Stimulated activated CD4-positive, alpha-beta T cell treated with anti-CD3 and anti-CD28 coated beads, TNF-alpha, amount 100 ng/mL, for 24 hours (primary cell): ENCODE data around the gene ZNF804B.

ENCODE experiments used
- DNase-seq, 3 experiments: peaks; one replicate each; pipeline ENCODE4 v3.0.0-alpha.2; 2020; ENCODE audit warnings: low read depth in 3 of 3

The ZNF804B gene

DNA sequence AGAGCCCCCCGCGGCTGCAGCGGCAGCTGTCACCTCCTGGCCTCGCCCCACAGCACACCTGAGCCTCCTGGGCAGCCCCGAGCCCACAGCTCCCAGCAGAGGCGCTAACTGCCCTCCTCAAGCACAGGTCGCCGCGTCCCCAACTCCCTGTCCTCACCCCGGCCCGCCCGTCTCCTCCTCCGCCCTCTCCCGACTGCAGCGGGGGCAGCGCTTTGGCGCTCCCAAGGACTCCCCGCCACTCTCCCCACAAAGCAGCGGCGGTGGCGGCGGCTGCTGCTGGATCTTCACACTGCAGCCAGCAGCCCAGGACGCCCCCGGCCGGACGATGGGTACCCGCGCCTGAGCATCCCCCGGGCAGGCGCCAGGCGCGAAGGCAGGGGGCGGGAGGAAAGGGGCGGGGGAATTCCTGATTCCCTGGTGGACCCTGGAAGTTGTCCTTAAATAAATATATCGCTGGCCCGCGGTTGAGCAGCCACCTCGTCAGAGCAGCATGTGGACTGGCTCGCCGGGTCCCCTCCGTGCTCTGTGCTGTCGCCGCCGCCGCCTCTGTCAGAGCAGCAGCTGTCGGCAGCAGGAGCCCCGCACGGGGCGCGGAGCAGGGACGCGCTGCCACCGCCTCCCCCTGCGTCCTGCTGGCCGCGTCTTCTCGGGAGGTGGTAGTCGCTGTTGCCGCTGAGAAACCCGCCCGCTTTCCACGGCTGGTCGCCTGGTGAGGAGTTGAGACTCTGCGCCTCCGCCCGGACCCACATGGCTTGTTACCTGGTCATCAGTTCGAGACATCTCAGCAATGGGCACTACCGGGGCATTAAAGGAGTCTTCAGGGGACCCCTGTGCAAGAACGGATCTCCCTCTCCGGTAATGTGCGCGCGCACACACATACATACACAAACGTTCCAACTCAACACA is at the start of gene ZNF804B:
Gene ZNF804B, plus strand, starts transcription at position 471 of the 906 bp plus-strand sequence. Its CDS starts 277 bp downstream, at position 748.
- no peak for DNase-seq

DNA sequence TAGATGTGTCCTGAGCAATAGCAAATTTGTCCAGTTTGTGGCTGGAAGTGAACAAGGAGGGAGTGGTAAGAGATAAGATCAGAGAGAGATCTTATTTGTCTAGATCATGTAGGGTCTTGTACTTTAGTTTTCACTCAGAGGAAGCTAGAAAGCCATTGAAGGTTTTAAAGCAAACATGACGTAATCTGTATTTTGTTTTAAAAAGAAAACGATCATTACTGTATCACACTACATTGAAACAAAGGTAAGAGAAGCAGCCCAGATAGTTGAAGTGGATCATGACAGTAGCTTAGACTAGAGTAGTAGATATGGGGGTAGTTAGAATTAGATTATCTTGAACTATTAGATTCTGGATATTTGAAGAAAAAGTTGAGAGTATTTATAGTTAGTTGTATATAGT is 23.6 kb upstream of the ZNF804B start:
- no peak for DNase-seq

GRCh38 chr7:88737632-88738031 is 21.9 kb upstream of the ZNF804B start:
- DNase-seq: no peak

GRCh38 chr7:88746126-88746525 is 13.4 kb upstream of the ZNF804B start:
- no peak for DNase-seq

- DNase-seq: no peak
These were observed 2.7 kb upstream of the ZNF804B start for GRCh38 chr7:88756802-88757201.

- DNase-seq: no peak
These were observed 2.1 kb upstream of the ZNF804B start for GRCh38 chr7:88757371-88757770.

DNA sequence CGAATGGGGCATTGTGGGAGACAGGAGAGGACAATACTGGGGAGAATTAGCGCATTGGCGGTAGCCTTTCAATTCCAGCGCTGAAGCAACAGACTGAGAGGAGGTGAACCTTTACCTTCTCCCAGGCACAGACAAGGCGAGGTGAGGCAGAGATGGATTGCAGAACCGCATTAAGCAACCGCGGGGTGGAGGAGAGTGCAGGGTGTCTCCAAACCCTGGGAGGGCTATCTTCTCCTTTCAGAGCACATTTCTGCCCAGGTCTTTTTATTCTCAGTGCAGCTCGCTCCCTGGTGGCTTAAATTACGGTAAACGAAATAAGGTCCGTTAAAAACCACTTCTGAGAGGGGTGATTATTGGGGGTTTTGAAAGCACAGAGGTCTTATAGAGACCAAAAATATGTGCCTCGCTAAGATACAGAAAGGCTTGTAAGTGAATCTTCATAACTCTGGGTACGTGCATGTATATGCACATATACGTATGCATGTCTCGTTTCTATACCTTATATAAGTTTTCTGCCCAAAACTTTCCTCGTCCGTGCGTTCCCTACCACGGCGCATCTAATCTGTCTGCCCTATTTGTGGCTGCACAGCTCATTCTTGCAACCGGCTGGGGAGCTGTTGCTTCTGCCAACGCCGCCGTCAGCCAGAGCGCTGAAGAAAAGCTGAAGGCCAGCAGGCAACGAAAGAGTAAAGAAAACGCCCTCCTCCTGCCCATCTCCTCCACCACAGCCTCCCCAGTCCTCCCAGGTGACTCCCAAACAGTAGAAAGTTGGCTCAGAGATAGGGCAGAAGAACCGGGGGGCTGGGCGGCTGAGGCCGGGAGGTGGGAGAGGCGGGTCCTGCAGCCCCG is 895 bp upstream of the ZNF804B start:
- no peak for DNase-seq

DNA sequence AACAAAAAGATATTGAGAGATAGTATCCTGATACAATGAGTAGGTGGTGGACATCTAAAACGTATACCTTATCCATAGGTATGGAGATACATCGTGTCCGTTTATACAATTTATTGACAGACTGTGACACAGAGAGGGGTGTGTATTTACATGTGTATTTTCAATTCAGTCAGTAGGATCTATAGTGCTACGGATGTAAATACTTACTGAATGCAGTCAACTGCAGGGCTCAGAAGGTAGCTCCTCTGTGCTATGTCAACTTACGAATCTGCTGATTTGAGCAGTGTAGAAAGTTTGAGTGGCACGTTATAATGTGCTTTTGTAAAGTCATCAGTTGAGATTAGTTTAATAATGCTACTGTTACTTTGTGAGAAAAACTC is 626 bp downstream of the ZNF804B start:
- no peak for DNase-seq

DNA sequence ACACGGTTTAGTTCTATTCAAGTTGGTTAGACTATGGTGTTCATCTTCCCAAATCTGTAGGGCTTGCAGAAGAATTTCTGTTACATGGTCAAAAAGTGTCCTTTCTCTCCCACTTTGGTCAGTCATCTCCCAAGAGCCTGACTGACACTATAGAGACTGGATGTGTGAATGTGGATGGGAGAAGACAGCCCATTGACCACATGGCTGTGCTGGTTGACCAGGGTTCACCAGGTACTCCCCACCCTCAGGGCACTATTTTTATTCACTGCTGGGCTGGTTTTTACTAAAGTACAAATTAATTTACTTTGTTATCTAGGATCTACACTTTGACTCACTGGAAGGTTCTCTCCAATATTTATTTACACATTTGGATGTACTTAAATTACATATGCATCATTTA is 2.3 kb downstream of the ZNF804B start:
- no peak for DNase-seq

DNA sequence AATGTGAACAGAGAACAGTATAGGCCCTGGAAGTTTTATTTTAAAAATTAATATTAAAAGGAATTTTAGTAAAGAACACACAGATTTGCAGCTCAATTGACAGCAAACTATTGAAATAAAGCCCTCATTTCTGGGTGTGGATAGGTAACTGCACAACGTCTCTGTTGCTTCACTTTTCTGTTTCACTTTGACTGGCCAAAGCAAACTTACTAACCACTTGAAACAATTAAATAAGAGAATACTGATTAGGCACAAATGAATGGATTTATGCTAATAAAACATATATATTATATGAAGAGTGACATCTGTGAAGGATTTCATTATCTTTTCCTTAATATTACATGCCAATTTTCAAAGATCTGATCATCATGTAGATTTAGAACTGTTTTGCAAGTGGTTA is 11.9 kb downstream of the ZNF804B start:
- no peak for DNase-seq

- no peak for DNase-seq
These were observed 13.3 kb downstream of the ZNF804B start for GRCh38 chr7:88772776-88773175.

- DNase-seq: no peak
These were observed 16.3 kb downstream of the ZNF804B start for GRCh38 chr7:88775838-88776237.

GRCh38 chr7:88787777-88788176 is 28.3 kb downstream of the ZNF804B start:
- no peak for DNase-seq

DNA sequence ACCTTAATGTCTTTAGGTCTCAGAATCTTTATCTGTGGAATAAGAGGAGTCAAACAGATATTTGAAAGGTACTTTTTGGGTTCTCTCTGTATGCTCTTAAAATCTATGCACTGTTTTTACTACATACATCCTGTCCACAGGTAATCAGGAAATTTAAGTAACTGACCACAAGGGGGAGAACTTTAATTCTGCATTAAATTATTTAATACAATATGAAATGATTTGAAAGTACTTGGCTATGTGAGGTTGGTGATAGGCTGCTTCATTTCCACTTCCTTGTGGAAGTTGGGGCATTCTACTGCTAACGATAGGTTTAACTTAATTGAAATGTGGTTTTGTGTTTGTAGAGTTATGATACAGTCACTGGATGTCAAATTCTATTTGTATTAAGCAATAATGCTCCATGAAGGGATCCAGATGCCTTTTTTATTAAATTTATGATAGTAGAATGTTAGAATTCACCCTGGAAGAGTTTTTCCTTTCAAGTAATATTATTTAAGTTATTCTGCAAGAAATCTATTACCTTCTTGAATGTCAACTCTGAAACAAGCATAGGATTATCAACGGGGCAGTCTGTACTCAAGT is 30.1 kb downstream of the ZNF804B start:
- no peak for DNase-seq

GRCh38 chr7:88791891-88792290 is 32.4 kb downstream of the ZNF804B start:
- DNase-seq: no peak

GRCh38 chr7:88792361-88792760 is 32.9 kb downstream of the ZNF804B start:
- no peak for DNase-seq

- no peak for DNase-seq
These were observed 36.1 kb downstream of the ZNF804B start, which contains the start of gene TEX47 for GRCh38 chr7:88795553-88795952. TSS of gene TEX47 (minus strand) at chr7:88795737. CDS start at chr7:88794942, 795 bp downstream.

- no peak for DNase-seq
These were observed 41.5 kb downstream of the ZNF804B start for GRCh38 chr7:88801046-88801445.

DNA sequence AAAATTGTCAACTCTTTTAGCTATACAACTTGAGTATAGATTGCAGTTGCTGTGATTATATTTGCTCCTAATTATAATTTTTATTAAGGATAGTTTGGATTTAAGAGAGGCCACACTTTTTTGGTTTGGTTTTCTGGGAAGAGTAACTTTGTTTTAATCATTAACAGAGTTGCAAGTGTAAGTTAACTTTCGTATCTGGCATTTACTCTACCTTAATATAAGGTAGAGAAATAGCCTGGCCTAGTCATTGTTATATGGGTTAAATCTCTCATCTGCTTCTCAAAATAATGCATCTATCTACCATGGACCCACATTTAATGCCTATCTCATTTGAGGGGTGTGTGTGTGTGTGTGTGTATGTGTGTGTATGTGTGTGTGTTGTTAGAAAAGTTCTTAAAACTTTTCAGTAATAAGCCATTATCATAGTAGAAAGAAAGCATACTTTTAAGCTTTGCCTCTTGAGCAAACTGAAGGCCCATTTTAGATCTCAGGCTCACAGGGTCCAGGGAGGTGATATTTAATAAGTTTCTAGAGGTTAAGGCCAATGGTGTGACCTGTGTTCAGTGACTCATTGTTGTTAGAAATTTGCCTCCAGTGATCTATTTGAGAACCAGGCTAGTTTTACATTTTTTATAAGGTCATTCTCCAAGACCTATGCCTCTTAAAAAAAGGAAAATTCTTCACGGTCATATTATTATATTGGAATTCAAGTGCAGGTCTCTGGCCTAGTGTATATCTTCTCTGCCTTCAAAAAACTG is 47.0 kb downstream of the ZNF804B start:
- no peak for DNase-seq

- no peak for DNase-seq
These were observed 59.1 kb downstream of the ZNF804B start for GRCh38 chr7:88818552-88818951.

- DNase-seq: no peak
These were observed 66.7 kb downstream of the ZNF804B start for GRCh38 chr7:88826222-88826621.
